GF-D8 (cell line): ENCODE measurements around the gene MYO1E.
"Not testable (repeated sequence)": the region's sequence is repeated elsewhere in the genome, so short reads cannot be mapped to it uniquely, and the experiment has no call there.

Experiments used
- DNase-seq: peaks from one replicate; lab custom pipeline; 2025; lab: John Stamatoyannopoulos, UW

MYO1E gene

DNA sequence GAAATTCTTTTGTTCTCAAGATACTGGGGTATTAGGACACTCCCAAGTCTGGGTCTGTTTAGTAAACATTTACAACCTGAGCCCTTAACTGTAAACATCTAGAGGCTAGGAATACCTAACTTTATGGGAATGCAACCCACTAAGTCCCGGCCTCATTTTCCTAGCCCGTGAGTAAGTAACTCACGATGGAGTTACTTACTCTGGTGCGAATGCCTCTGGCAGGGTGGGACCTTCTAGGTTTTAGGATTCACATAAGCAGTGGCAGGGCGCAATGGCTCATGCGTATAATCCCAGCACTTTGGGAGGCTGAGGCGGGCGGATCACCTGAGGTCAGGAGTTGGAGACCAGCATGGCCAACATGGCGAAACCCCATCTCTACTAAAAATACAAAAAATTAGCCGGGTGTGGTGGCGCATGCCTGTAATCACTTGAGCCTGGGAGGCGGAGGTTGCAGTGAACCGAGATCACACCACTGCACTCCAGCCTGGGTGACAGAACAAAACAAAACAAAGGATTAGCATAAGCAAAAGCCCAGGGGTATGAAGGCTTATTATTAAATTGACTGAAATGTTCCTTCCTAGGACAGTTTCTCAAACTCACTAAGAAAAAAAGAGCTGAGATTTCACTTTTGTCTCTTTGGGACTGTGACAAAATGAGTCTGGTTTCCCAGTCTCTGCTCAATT is 14.7 kb upstream of the MYO1E start:
- not testable (repeated sequence) for DNase-seq

DNA sequence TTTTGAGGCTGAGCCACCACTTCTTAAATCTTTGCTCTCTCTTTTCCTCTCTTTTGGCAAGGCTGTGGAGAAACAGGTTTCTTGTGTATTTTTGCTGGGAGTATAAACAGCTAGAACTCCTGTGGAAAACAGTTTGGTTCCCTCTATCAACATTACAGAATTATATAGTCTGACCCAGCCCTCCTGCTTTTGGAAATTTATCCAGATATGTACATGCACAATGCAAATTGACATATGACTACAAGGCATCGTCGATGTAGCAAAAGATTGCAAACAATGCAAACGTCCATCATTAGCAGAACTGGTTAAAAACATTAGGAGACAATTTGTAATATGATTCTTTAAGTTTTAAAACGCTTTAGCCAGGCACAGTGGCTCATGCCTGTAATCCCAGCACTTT is 12.5 kb upstream of the MYO1E start:
- no peak for DNase-seq

DNA sequence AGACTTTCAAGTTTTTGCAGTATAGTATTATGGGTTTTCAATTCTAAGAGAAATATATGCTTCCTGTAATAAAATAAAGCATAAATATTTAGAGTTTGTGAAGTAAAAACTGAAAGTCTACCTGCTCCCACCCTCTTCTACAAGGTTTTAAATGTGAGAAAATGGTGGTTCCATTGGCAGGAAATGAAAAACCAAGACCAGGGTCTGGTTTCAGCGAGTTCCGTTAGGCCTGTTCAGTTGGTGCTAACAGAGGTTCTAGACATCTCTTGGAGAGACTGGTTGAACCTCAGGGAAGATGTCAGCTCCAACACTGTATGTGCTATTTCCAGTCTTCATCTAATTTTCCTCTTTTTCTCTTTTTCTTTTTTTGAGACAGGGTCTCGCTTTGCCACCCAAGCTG is 11.8 kb upstream of the MYO1E start:
- DNase-seq = no peak

DNA sequence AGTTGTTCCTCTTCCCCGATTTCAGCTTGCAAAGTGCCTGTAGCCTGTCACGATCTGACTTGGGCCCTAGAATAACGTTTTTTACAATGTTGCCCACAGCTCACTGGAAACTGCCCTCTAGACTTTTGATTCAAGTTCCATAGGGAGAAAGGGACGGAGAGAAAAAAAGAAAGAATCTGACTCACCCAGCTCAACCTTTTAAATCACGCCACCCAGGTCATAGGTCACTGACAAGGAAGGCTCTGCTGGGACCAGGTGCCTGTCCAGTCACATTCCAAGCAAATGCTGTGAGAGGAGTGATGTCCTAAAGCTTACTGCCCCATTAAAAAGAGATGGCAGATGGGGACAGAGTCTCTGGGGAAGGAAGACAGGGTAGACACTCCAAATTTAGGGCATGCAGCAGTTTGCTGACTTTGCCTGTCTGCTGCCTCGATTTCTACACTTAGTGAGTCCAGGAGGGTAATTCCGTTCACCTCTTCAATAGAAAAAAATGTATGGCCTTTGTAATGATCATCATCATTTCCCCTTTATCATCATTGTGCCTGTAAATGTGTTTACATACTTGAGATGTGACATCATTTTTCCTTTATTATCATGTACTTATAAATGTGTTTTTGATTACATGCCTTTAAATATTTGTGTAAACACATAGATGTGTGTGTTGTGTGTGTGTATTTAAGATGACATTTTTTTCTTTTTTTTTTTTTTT is 8.4 kb upstream of the MYO1E start:
- no peak for DNase-seq

DNA sequence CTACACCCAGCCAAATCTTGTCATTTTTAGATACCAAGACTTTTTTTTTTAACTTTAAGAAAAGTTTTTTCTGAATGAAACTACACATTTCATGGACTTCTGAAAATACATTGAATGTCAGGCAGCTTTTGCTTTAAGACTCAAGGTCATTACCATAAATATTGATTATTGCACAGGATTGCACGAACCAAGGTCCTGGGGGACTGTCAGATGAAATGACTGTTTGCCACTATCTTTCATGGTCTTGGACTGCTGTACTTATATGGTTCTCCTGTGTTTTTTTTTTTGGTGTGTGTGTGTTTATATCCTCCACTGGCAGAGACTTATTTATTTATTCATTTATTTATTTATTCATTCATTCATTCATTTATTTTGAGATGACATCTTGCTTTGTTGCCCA is 6.9 kb upstream of the MYO1E start:
- DNase-seq = no peak

DNA sequence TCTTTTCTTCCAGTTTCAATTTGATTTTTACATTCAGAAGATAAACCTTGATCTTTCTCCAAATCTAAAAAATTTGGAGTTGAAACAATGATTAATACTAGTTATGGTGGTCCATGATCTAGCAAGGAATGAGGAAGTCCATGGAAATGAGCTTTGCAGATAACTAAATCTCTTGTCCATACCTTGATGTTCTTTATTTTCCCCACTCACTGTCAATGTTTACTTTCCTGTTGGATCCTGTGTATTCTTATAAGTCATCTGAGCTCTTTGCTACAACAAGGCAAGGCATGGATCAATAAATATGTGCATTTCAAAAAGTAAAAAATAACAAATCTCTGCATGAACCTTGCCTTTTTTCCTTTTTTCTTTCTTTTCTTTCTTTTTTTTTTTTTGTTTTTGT is 6.2 kb upstream of the MYO1E start:
- no peak for DNase-seq

DNA sequence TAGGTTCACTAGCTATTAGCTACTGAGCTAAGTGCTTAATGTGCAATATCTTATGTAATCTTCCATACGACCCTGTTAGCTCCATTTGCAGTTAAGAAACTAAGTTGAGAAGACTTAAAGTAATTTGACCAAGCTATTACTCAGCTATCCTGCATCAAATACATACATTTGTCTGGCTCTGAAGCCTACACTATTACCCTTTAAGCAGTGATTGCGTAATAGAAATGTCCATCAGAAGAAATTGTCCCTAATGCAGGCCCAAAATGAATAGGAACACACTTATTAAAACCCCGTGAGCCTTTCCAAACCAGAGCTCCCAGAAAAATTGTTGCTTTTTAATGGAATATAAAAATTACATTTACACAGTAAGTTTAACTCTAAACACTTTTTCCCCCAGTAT is 5.3 kb upstream of the MYO1E start:
- no peak for DNase-seq

DNA sequence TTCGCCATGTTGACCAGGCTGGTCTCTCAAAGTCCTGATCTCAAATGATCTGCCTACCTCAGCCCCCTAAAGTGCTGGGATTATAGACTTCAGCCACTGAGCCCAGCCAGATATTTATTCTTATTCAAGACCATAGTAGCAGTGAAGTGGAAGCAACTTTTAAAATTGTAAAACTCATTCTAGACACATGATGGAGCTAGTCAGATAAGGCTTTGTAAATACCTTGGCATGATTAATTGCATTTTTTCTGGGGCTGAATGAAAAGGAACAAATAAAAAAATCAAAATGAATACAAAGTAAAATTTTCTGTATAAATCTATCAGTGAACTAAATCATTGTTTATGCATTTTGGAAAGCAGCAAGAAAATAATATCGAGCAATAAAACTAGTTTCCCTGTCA is 4.1 kb upstream of the MYO1E start:
- DNase-seq = no peak

DNA sequence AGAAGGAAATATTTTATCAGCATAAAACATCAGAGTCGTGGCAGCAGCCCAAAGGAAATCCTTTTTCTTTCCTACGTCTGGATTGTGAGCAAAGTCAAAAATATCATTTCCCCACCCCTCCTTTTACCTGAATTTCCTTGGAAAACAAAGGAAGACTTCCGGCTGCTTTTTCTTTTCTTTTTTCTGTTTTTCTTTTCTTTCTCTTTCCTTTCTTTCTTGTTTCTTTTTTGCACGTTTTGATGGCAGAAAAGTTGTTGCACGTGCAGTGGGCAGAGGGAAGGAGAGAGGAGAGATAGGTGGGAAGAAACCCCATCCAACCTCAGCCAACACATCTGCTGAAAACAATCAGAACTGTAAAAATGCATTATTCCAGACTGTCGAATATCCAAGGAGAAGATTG is 544 bp upstream of the MYO1E start:
- no peak for DNase-seq

DNA sequence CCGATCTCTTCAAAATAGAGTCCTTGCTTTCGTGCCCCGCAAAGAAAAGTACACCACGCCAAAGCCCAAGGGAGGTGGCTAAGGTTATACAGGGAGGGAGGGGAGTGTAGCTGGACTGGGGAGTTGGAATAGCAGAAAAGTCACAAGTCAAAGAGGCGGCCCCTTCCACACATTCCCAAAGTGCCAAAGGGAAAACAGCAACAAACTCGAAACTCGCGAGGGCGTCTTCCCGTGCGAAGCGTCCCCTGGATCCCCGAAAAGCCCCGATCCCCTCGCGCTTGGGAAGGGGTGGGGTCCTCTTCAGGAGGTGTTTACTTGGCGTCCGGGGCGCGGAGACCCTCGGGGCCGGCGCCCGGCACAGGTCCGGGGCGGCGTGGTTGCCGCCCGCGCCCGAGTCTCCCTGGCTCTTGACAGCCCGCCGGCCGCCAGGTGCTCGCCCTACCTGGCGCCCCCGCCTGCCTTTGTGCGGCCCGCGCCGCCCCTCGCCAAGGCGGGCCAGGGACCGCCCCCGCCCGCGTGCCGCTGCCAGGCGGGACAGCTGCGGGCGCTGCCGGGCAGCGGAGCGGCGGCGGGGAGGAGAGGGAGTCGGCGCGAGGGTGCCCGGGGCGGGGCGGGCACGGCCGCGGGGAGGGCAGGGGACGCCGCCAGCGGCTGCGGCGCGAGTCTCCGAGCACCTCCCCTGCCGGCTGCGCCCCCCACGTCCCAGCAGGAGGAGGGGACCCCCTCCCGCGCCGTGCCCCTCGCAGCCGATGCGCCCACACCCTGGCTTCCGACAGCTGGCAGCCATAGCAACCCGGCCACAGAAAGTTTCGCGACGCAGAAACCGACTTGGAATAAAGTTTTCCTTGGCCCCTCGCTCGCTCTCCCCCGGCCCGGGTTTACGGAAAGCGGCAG is 966 bp downstream of the MYO1E start:
- no peak for DNase-seq

DNA sequence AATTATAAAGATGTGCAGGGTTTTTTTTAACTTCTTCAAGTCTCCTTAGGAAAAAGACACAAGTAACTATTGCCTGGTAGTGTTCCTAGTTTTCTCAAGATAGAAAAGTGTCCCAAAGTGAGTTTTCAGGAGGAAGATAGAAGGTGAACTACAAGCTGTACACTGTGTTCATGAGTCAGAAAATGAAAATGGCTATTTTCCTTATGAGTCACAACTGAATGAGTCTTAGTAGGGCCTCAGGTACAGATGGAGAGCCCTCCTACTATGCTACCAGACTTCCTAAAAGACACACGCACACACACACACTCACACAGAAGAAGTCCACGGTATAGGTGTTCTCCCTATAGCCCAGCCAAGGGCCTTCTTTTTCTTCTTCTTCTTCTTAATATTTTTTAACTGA is 3.1 kb downstream of the MYO1E start:
- no peak for DNase-seq

DNA sequence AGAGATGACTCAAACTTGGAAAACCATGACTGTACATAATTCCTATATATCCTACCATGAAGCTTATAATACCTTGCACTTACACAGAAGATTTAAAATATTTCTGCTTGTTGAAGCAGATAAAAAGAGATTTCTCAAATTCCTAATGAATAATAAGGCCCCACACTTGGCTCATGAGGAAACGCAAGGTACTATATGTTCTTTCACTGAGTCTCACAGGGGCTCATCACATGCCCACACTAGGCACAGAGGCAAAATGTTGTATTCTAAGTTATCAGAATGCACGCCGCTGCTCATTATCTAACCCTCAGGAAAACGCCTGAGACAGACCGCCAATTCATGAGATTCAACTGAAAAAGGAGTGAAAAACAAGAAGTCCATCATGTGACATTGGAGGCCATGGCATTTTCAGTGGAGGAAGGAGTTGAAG is 5.6 kb downstream of the MYO1E start:
- no peak for DNase-seq

DNA sequence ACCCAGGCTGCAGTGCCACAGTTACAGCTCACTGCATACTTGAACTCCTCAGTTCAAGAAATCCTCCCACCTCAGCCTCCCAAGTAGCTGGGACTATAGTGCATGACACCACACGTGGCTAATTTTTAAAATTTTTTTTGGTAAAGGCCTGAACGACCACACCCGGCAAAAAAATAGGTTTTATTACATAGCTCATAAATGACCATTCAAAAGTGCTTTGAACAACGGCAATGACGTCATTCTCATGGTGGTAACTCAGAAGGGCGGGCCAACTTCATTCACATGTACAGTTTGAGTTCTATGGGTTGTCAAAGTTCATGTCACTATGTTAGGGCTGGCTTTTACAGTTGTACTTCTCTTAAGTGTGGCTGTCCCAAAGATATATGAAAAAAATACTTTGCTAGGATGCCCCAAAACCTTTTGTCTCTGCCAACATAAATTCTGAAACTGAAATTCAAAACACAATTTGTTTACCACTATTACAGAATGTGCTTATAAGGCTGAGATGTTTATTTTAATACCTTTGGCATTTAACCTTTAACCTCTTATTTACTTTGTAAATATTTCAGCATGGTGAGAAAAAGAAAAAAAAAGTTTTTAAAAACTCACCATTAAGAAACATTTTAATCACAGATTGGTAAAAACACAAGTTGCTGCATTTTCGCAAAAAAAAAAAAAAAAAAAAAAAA is 6.2 kb downstream of the MYO1E start:
- DNase-seq = no peak

DNA sequence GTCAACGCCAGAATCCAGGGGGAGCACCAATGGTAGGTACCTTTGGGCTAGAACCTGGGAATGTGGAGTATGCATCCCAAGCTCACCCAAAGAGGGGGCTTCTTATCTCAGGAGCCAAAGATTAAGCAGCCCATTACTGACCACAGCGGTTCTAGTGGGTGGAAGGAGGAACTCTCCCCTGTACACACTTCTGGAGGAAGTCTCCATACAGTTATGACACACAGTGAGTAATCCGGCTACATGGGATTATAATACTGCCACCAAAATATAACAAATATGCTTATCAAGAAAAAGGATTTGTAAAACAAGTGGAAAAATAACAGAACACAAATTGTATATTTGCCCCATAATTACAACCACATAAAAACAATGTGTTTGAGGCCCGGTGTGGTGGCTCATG is 8.4 kb downstream of the MYO1E start:
- no peak for DNase-seq

DNA sequence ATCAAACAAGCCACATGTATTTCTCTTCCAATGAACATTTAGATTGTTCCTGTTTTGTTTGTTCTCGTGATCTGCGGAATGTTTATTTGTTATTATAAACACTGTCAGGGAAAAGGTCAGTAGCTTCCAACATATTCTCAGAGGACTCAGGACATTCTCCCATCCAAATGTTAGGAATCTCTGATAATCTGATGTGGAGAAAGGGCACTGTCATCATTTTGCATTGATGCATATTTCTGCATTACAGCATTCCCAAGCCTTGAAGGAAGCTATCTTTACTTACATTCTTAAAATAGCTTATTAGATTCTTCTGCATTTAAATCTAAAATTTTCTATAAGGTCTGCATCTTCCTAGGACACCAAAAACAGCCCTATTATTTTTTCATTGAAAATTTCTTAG is 10.3 kb downstream of the MYO1E start:
- DNase-seq = no peak

DNA sequence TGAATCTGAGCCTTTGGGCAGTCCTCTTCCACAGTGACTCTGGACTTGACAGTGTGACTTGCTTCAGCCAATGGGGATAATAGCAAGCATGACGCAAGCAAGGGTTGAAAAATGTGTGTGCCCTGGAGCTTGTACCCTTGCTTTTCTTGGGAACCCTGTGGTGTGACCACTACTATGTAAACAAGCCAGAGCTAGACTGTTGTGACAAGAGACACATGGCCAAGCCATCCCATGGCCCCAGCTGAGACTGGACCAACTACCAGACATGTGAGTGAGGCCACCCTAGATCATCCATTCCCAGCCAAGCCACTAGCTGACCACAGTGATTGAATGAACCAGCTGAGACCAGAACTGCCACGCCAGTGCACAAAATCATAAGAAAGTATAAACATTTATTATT is 11.8 kb downstream of the MYO1E start:
- no peak for DNase-seq

DNA sequence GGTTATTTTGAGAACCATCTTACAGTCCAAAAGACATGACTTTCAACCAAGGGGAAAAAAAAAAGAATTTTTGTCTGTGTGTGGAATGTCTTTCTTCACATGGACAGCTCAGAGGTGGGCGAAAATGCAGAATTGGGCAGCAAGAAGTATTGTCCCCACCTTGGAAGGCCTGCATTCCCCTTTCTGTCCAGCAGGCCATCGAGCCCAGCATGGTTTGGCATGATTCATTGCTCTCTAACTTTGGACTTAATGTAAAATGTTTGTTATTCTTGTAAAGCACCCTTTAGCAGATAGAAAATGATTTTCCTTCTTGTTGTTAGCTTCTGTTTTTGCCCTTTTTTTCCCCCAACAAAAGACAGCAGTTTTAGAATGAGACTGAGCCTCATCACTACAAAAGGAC is 12.4 kb downstream of the MYO1E start:
- no peak for DNase-seq

DNA sequence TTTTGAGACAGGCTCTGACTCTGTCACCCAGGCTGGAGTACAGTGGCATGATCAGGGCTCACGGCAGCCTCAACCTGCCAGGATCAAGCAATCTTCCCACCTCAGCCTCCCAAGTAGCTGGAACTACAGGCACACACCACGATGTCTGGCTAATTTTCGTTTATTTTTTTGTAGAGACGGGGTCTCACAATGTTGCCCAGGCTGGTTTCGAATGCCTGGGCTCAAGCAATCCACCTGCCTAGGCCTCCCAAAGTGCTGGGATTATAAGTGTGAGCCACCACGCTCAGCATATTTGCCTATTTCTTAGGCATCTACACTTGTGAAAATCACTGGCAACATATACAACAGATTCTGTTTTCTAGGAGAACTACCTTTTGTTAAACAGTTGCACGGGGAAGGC is 16.9 kb downstream of the MYO1E start:
- DNase-seq = no peak

DNA sequence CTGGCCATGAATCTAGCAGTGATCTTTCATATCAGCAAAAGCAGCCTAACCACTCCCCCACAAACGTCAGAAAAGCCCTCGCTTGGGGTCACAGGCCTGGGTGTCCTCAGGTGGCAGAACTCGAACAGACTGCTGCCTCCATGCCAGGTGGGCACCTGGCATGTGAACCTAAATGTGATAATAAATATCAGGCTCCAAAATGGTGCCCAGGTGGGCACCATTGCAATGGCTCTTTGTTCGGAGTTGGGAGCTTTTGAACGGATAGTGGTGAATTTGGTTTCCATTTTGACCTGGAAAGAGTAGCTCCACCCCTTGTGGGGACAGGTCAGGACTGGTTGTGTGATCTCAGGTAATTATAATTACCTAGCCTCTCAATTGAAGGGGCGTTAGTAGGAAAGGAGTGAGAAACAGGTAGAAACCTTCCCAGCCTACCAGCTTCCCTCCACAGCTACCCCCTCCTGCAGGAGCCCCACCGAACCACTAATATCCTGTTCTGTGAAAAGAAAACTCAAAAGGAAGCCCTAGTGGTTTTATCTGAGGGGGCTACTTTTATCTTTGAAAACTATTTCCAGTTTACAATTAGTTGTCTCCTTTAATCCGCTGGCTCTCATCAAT is 18.1 kb downstream of the MYO1E start:
- DNase-seq = no peak

DNA sequence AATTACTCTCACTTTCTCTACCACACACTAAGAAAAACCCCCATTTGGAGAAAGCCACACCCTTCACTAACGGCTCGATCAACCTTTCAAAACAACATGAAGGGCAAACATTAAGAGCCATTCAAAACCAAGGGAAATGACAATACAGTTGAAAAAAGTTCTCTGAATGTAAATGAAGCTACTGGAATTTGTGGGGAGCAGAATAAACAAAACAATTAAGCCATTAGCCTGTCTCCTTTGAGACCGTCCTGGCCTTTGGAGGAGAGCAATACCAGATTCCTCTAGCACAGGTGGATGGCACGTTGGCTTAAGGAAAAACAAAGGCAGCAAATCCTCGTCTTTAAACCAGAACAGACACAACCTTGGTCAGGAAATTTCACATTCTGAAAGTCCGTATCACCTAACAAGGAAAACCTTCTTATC is 18.7 kb downstream of the MYO1E start:
- no peak for DNase-seq

DNA sequence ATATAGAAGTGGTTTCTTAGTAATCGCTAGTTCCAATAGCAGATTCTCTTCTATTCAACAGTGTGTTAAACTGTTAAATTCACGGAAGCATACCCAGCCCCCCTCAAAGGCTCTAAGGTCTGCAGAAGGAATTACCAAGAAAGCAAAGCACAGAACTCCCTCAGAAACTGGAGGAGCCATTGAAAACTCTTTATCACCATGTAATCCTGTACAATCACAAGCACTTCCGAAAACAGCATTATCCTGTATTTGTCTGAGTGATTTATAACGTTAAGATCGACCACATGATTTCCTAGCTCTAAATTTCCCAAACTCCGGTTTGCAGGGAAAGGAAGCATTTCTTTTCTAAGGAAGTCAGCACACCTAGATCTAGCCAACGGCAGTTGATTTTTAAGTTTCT is 20.0 kb downstream of the MYO1E start:
- no peak for DNase-seq

DNA sequence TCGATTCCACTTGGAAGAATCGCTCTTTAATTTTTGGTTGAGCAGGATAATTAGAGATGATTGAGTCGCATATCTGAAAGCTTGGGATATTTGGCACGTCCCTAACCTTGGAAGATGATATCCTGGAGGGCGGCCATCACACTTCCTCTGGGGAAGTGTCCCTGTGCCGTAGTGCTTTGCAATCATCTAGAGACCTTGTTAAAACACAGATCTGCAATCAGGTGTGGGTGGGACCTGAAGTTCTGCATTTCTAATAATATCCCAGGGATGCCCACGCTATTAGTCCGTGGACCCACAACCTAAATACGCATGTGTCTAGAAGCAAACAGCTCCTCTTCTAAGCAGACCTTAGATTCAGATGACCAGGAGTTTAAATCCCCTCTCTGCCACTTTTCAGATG is 20.5 kb downstream of the MYO1E start:
- DNase-seq = no peak
